ENCODE measurements around the gene IL37.
"Not testable (repeated sequence)": the region's sequence is repeated elsewhere in the genome, so short reads cannot be mapped to it uniquely, and the experiment has no call there.

IL37 gene

GRCh38 chr2:112889976-112890375, 21.0 kb upstream of the IL37 start:
- DNase-seq (ENCODE audit: low read depth in 2 of 2) = no peak

- DNase-seq (ENCODE audit: low read depth in 2 of 2) = no peak
Observed at GRCh38 chr2:112891385-112891831, 19.6 kb upstream of the IL37 start.

- DNase-seq (ENCODE audit: low read depth in 2 of 2) = no peak
Observed at GRCh38 chr2:112893752-112894151, 17.2 kb upstream of the IL37 start.

GRCh38 chr2:112896909-112897623, 13.9 kb upstream of the IL37 start:
- DNase-seq (ENCODE audit: low read depth in 2 of 2) = no peak

- DNase-seq (ENCODE audit: low read depth in 2 of 2) = no peak
Observed at GRCh38 chr2:112897624-112897978, 13.4 kb upstream of the IL37 start.

GRCh38 chr2:112901431-112902065, 9.4 kb upstream of the IL37 start:
- not testable (repeated sequence) for DNase-seq (ENCODE audit: low read depth in 2 of 2)

GRCh38 chr2:112902816-112903215, 8.1 kb upstream of the IL37 start:
- no peak for DNase-seq (ENCODE audit: low read depth in 2 of 2)

- DNase-seq (ENCODE audit: low read depth in 2 of 2) = no peak
Observed at GRCh38 chr2:112904883-112905282, 6.1 kb upstream of the IL37 start.

GRCh38 chr2:112906276-112906675, 4.7 kb upstream of the IL37 start:
- no peak for DNase-seq (ENCODE audit: low read depth in 2 of 2)

- no peak for DNase-seq (ENCODE audit: low read depth in 2 of 2)
Observed at GRCh38 chr2:112907001-112907949, 3.7 kb upstream of the IL37 start.

GRCh38 chr2:112908559-112908958, 2.4 kb upstream of the IL37 start:
- DNase-seq (ENCODE audit: low read depth in 2 of 2) = not testable (repeated sequence)

- DNase-seq (ENCODE audit: low read depth in 2 of 2) = no peak
Observed at GRCh38 chr2:112910219-112910618, 746 bp upstream of the IL37 start.

GRCh38 chr2:112912403-112912802, 1.4 kb downstream of the IL37 start:
- no peak for DNase-seq (ENCODE audit: low read depth in 2 of 2)

GRCh38 chr2:112915300-112916144, 4.6 kb downstream of the IL37 start:
- DNase-seq (ENCODE audit: low read depth in 2 of 2) = peak in 1 of 2 donors; percentile 14

GRCh38 chr2:112916145-112916571, 5.2 kb downstream of the IL37 start:
- DNase-seq (ENCODE audit: low read depth in 2 of 2) = peak in 1 of 2 donors; percentile 25

GRCh38 chr2:112916625-112917247, 5.8 kb downstream of the IL37 start:
- DNase-seq (ENCODE audit: low read depth in 2 of 2) = no peak

GRCh38 chr2:112917856-112918255, 6.9 kb downstream of the IL37 start:
- no peak for DNase-seq (ENCODE audit: low read depth in 2 of 2)

- DNase-seq (ENCODE audit: low read depth in 2 of 2) = no peak
Observed at GRCh38 chr2:112918256-112918655, 7.3 kb downstream of the IL37 start.

GRCh38 chr2:112919086-112919485, 8.1 kb downstream of the IL37 start:
- no peak for DNase-seq (ENCODE audit: low read depth in 2 of 2)

- no peak for DNase-seq (ENCODE audit: low read depth in 2 of 2)
Observed at GRCh38 chr2:112920923-112921532, 10.1 kb downstream of the IL37 start.

All from stimulated activated CD8-positive, alpha-beta memory T cell treated with anti-CD3 and anti-CD28 coated beads, Interleukin-15, amount 100 ng/mL, for 48 hours (primary cell).